Tibial artery (tissue), 4 donors: ENCODE results near the gene SCLY.
"Not testable (repeated sequence)": the region's sequence is repeated elsewhere in the genome, so short reads cannot be mapped to it uniquely, and the experiment has no call there.

Source experiments
- DNase-seq, 2 donors: peaks; one replicate each; pipeline ENCODE4 v3.0.0-alpha.2; 2019
- H3K27ac ChIP-seq, 2 donors: fragments of 200-600 bp; sonication (generic) in 1 of 2; 1 replicate in 1 of 2; 2 replicates in 1 of 2; pipeline ENCODE4 v1.5.1; 2018 to 2019; ENCODE audit warnings: mild to moderate bottlenecking in 1 of 2
- H3K27me3 ChIP-seq, 2 donors: fragments of 200-600 bp; sonication (generic) in 1 of 2; one replicate each; pipeline versions ENCODE4 v1.5.1 to v1.6.0; 2016 to 2019
- H3K36me3 ChIP-seq, 3 donors: fragments of 200-600 bp; sonication (generic) in 2 of 3; one replicate each; pipeline ENCODE4 v1.5.1; 2016 to 2019; ENCODE audit warnings: mild to moderate bottlenecking in 2 of 3
- H3K4me1 ChIP-seq, 4 donors: fragments of 200-600 bp; sonication (generic) in 2 of 4; 1 replicate in 3 of 4; 2 replicates in 1 of 4; pipeline ENCODE4 v1.5.1; 2016 to 2019
- H3K4me3 ChIP-seq, 2 donors: fragments of 200-600 bp; sonication (generic) in 1 of 2; 1 replicate in 1 of 2; 2 replicates in 1 of 2; pipeline ENCODE4 v1.5.1; 2018 to 2019; ENCODE audit warnings: mild to moderate bottlenecking in 2 of 2
- H3K9me3 ChIP-seq, 3 donors: fragments of 200-600 bp; sonication (generic) in 1 of 3; one replicate each; pipeline ENCODE4 v1.5.1; 2016 to 2019
- CTCF ChIP-seq, 2 experiments: fragments of 200-600 bp in 1 of 2; fragments of 450-650 bp in 1 of 2; IDR thresholded peaks; one replicate each; pipeline ENCODE4 v1.5.1; 2017 to 2019; ENCODE audit warnings: antibody characterized with exemption in 2 of 2, mild to moderate bottlenecking in 1 of 2, moderate library complexity in 1 of 2
- intact Hi-C: fragments of 100-400 bp; cut with DNase I; formaldehyde crosslinking; loops from one replicate; pipeline ENCODE4 v1.15.0; 2023; ENCODE audit warnings: low total_unique reads

SCLY gene

DNA sequence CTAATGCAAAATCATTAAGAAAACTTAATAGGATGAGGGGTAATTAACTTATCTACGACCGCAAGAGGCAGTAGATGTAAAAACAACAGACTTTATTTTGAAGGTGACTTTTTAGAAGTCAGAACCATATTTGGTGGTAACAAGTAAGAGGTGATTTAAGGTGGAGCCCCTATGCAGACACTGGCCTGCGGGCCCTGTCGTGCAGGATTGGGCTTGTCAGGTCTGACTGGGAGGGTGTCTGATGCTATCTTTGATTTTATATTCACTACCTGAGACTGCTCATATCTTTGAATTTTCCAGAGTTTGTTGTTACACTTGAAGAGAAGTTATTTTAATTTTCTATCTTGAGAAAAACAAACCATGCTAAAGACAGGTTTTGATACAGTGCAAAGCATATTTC, 29.1 kb upstream of the SCLY start:
- no peaks in the 10 kb centered on the region for H3K4me1 ChIP-seq
- no peak overlapping the region for H3K27ac ChIP-seq
- intact Hi-C loops: no loop called here
- H3K36me3 ChIP-seq: peaks cover 41 to 63% (median 61%) of the 10 kb centered on the region in 3 donors
- TF ChIP-seq CTCF (IDR thresholded peaks at IDR 0.05): no peak
- no peak for DNase-seq
- no peaks in the 10 kb centered on the region for H3K9me3 ChIP-seq
- no peaks in the 10 kb centered on the region for H3K27me3 ChIP-seq
- H3K4me3 ChIP-seq: no peak overlapping the region

DNA sequence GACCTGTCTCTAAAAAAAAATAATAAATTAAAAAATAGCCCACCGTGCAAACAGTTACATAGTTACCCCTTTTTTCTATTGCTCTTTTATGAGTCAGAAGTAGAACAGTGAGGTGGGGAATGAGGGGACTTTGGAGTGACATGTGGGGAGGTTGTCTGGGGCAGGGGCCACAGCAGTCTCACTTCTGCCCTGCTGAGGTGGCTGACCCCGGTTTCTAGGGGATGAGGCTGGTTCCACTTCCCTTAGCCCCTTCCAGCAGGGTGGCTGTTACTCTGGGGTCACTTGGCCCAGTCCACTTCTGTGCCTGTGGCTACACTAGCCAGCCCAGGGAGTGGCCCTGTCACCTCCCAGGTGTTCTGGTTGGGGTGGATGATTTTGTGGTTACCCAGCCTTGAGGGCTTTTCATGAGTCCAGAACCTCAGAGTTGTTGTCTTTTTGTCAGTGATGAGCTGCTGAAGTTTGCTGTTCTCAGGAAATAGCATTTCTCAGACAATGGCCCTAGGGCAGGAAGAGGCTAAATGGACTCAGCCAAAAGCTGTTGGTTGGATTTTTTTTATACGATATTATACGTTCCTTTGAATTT, 28.0 kb upstream of the SCLY start:
- intact Hi-C loops: no loop called here
- no peak for DNase-seq
- Histone ChIP-seq H3K9me3 (no peaks in the 10 kb centered on the region), H3K4me1 (no peaks in the 10 kb centered on the region), H3K36me3 (peaks cover 42 to 74% (median 65%) of the 10 kb centered on the region in 3 donors), H3K4me3 (no peak overlapping the region), H3K27me3 (no peaks in the 10 kb centered on the region), H3K27ac (no peak overlapping the region)
- TF ChIP-seq CTCF (IDR thresholded peaks at IDR 0.05): no peak

DNA sequence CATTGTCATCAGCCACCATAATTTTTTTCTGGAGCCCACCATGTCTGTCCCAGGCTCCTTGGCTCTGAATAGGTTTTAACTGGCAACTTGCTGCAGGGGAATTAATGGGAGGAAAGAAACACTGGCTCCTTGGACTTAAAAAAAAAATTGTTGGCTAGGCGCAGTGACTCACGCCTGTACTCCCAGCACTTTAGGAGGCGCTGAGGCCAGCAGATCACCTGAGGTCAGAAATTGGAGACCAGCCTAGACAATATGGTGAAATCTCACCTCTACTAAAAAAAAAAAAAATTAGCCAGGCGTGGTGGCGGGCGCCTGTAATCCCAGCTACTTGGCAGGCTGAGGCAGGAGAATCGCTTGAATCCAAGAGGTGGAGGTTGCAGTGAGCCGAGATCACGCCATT, 26.8 kb upstream of the SCLY start:
- H3K9me3 ChIP-seq, DNase-seq, intact Hi-C loops, H3K4me3 ChIP-seq, H3K27me3 ChIP-seq, H3K4me1 ChIP-seq, H3K27ac ChIP-seq: not testable (repeated sequence)
- peaks cover 48 to 86% (median 76%) of the 10 kb centered on the region in 3 donors for H3K36me3 ChIP-seq

DNA sequence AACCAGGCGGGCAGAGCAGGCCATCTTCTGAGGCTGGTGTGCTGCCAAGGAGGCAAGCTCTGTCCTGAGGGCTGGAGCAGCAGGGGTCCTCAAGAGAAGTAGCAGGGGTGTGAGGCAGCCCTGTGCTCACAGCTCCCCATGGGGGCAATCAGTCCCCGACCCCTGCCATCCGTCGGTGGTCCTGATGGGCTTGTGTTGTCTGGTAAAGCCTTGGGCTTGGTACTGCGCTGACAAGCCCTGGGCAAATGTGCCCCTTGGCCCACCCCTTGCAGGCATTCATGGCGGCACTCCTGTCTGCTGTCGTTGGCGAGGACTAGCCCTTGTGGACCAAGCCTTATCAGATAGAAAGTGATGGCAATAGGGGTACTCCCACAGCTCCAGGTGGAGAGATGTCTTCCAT, 22.6 kb upstream of the SCLY start:
- H3K4me1 ChIP-seq: no peaks in the 10 kb centered on the region
- intact Hi-C loops: no loop called here
- no peaks in the 10 kb centered on the region for H3K27me3 ChIP-seq
- no peak overlapping the region for H3K4me3 ChIP-seq
- no peak for TF ChIP-seq CTCF (IDR thresholded peaks at IDR 0.05)
- H3K9me3 ChIP-seq: no peaks in the 10 kb centered on the region
- no peak overlapping the region for H3K27ac ChIP-seq
- peaks cover 54 to 91% (median 69%) of the 10 kb centered on the region in 3 donors for H3K36me3 ChIP-seq
- no peak for DNase-seq

DNA sequence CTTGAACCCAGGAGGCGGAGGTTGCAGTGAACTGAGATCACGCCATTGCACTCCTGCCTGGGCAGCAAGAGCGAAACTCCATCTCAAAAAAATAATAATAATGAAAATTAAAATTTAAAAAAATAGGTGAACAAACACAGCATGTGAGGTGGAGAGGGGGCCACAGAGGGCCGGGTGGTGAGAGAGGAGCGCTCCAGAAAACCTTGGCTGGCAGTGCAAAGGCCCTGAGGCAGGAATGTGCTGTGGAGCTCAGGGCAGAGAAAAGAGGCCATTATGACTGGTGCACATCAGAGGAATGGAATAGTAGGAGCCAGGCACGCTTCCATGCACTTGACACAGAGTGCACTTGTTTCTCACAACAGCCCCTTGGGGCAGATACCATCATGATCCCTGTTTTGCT, 21.6 kb upstream of the SCLY start:
- DNase-seq: no peak
- Histone ChIP-seq H3K27me3 (no peaks in the 10 kb centered on the region), H3K27ac (no peak overlapping the region), H3K36me3 (peaks cover 46 to 91% (median 70%) of the 10 kb centered on the region in 3 donors), H3K9me3 (no peaks in the 10 kb centered on the region), H3K4me1 (no peaks in the 10 kb centered on the region), H3K4me3 (no peak overlapping the region)
- TF ChIP-seq CTCF (IDR thresholded peaks at IDR 0.05): no peak
- intact Hi-C loops: no loop called here

DNA sequence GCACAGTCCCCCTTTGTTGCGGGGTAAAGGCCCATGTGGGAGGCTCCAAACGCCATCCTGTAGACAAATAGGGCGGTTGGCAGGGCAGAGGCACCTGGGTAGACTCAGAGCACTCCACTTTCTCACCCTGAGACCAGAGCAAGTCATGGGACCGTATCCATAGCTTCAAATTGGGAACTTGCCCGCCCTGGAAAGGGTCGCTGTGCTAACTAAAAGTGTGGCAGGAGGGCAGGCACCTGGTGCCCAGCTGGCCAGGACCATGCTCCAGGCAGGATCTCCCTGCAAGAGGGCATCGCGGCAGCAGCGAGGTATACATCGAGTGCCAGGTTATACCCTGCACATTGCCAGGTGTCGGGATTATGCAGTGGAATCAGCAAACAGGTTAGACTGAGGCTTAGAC, 20.8 kb upstream of the SCLY start:
- Histone ChIP-seq H3K4me3 (no peak overlapping the region), H3K4me1 (no peaks in the 10 kb centered on the region), H3K9me3 (no peaks in the 10 kb centered on the region), H3K27me3 (no peaks in the 10 kb centered on the region), H3K36me3 (peaks cover 46 to 91% (median 76%) of the 10 kb centered on the region in 3 donors), H3K27ac (no peak overlapping the region)
- intact Hi-C loops: no loop called here
- no peak for TF ChIP-seq CTCF (IDR thresholded peaks at IDR 0.05)
- no peak for DNase-seq
